Keratinocyte (primary cell): Measurements from ENCODE around the gene GPR160. TPM values are rescaled to one million over a fixed set of nuclear protein-coding genes. Genes with fewer than 3 reads are reported as not detected.

Experiments used
- DNase-seq: peaks from one replicate; pipeline ENCODE4 v3.0.0-alpha.2; 2011; ENCODE audit warnings: low read depth, missing footprints, low spot score
- FAIRE-seq: peaks from 2 replicates; lab custom pipeline; 2011; peaks lifted over from hg19 to GRCh38; lab: Jason Lieb, UNC
- H2AFZ ChIP-seq: 2 replicates; pipeline ENCODE4 v1.6.0; 2012; ENCODE audit warnings: low read length, control low read depth, inconsistent platforms; ENCODE audit not compliant: control insufficient read depth
- H3K27ac ChIP-seq: 2 replicates; pipeline ENCODE4 v1.5.1; 2011; ENCODE audit warnings: low read length; ENCODE audit not compliant: control insufficient read depth, insufficient read depth
- H3K27me3 ChIP-seq: 3 replicates; pipeline ENCODE4 v1.6.0; 2011; ENCODE audit warnings: low read length; ENCODE audit not compliant: control insufficient read depth, insufficient read depth; ENCODE audit errors: extremely low read depth
- H3K36me3 ChIP-seq, 2 experiments: 2 replicates in 1 of 2; 3 replicates in 1 of 2; pipeline ENCODE4 v1.5.1; 2011; ENCODE audit warnings: low read length in 2 of 2, mild to moderate bottlenecking in 1 of 2; ENCODE audit not compliant: control insufficient read depth in 2 of 2, insufficient read depth in 2 of 2; ENCODE audit errors: extremely low read depth in 1 of 2
- H3K4me1 ChIP-seq: 3 replicates; pipeline ENCODE4 v1.5.1; 2011; ENCODE audit warnings: low read length; ENCODE audit not compliant: control insufficient read depth, insufficient read depth; ENCODE audit errors: extremely low read depth
- H3K4me2 ChIP-seq: 3 replicates; pipeline ENCODE4 v1.6.0; 2011; ENCODE audit warnings: low read depth, low read length; ENCODE audit not compliant: control insufficient read depth, insufficient read depth; ENCODE audit errors: extremely low read depth
- H3K4me3 ChIP-seq, 3 experiments: fragments of 200-600 bp in 1 of 3; sonication (generic) in 1 of 3; 2 replicates in 2 of 3; 3 replicates in 1 of 3; pipeline ENCODE4 v1.5.1; 2011 to 2016; ENCODE audit warnings: low read length in 3 of 3, mild to moderate bottlenecking in 3 of 3, control low read depth in 2 of 3, inconsistent platforms in 1 of 3, low read depth in 1 of 3, mixed read lengths in 1 of 3, mixed run types in 1 of 3, moderate library complexity in 1 of 3; ENCODE audit not compliant: control insufficient read depth in 2 of 3, insufficient read depth in 2 of 3; ENCODE audit errors: extremely low read depth in 1 of 3
- H3K79me2 ChIP-seq: 2 replicates; pipeline ENCODE4 v1.6.0; 2012; ENCODE audit warnings: low read length; ENCODE audit not compliant: control insufficient read depth, insufficient read depth
- H3K9ac ChIP-seq: 3 replicates; pipeline ENCODE4 v1.6.0; 2011; ENCODE audit warnings: low read length; ENCODE audit not compliant: control insufficient read depth, insufficient read depth; ENCODE audit errors: extremely low read depth
- H3K9me1 ChIP-seq: 3 replicates; pipeline ENCODE4 v1.6.0; 2011; ENCODE audit warnings: low read length; ENCODE audit not compliant: control insufficient read depth, insufficient read depth; ENCODE audit errors: extremely low read depth
- H3K9me3 ChIP-seq: 2 replicates; pipeline ENCODE4 v1.5.1; 2012; ENCODE audit warnings: low read depth, low read length; ENCODE audit not compliant: control insufficient read depth
- H4K20me1 ChIP-seq: 3 replicates; pipeline ENCODE4 v1.6.0; 2011; ENCODE audit warnings: low read length; ENCODE audit not compliant: control insufficient read depth, insufficient read depth; ENCODE audit errors: extremely low read depth
- CTCF ChIP-seq, 3 experiments: IDR thresholded peaks in 1 of 3; conservative IDR thresholded peaks in 1 of 3; optimal IDR thresholded peaks in 1 of 3; 2 replicates in 2 of 3; 3 replicates in 1 of 3; pipeline versions ENCODE3 to v1.5.1; 2011; ENCODE audit warnings: low read length in 3 of 3, mild to moderate bottlenecking in 3 of 3, moderate library complexity in 2 of 3, control low read depth in 1 of 3, inconsistent platforms in 1 of 3; ENCODE audit not compliant: insufficient read depth in 2 of 3; ENCODE audit errors: extremely low read depth in 1 of 3
- EZH2 ChIP-seq: IDR thresholded peaks from one replicate; pipeline ENCODE4 v1.6.1; 2012; ENCODE audit warnings: inconsistent platforms, mild to moderate bottlenecking, low read length, moderate library complexity
- dilution Hi-C: fragments of 300-500 bp; cut with MboI; formaldehyde crosslinking; loops from one replicate; pipeline ENCODE4 v1.7.0; 2020; ENCODE audit warnings: low sequenced_read_pairs; ENCODE audit not compliant: extremely low pct_ligation_motif_present
- polyA plus RNA-seq, 5 experiments: library from polyadenylated mRNA; depleted of rRNA in 3 of 5; stranded (reverse) in 3 of 5; stranded (forward) in 1 of 5; unstranded in 1 of 5; fragments of >200 nt; gene quantifications; 1 replicate in 1 of 5; 2 replicates in 3 of 5; 3 replicates in 1 of 5; pipeline versions ENCODE4 v1.2.1 to v1.2.3, GENCODE V29; 2011 to 2012; ENCODE audit warnings: missing spikeins in 2 of 5, low read depth in 1 of 5, low replicate concordance in 1 of 5

GPR160 gene
- polyA plus RNA-seq, 1 donor (not counting 4 experiments of a cell fraction or from before 2014, with no cell fraction given): 0.22 TPM

DNA sequence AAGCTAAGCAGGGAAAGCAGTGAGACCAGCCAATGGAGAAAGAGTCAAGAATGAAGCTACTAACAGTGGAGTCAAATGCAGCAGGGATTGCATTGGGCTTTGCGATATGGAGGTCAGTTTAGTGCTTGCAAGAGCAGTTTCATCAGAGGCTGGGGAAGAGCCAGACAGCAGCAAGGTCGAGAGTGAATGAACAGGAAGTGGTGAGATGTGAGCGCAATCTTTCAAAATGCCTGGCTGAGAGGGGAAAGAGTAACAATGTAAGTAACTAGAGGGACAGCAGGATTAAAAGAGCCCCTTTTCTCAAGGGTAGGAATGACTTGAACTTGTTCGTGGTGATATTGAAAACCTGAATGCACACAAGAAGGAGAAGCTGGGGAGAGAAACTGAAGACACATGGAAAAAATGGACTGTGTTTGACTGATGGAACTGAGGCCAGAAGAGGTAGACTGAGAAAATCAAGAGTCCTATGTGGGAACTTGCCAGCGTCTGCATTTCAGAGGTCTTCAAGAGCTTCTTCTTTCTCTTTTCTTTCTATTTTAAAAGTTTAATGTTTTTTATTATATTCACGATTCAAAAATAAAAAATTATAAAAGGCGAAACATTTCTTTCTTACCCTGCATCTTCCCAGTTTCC lies 30.6 kb upstream of the GPR160 start:
- no peaks in the 10 kb centered on the region for H3K36me3 ChIP-seq
- no peak for TF ChIP-seq EZH2
- no peak for TF ChIP-seq CTCF (optimal IDR thresholded peaks at IDR 0.05 in 1 of 3, IDR thresholded peaks at IDR 0.05 in 1 of 3, conservative IDR thresholded peaks at IDR 0.05 in 1 of 3; ENCODE audit: extremely low read depth in 1 of 3, insufficient read depth in 2 of 3, low read length in 3 of 3)
- no peak for FAIRE-seq
- H3K79me2 ChIP-seq: no peaks in the 10 kb centered on the region
- H3K9ac ChIP-seq: no peak overlapping the region
- H3K4me3 ChIP-seq: no peak overlapping the region
- H2AFZ ChIP-seq: no peak overlapping the region
- DNase-seq: no peak
- no peaks in the 10 kb centered on the region for H3K9me1 ChIP-seq
- no peaks in the 10 kb centered on the region for H4K20me1 ChIP-seq
- H3K27ac ChIP-seq: no peak overlapping the region
- dilution Hi-C loops: no loop called here
- H3K27me3 ChIP-seq: no peaks in the 10 kb centered on the region
- no peak overlapping the region for H3K4me2 ChIP-seq
- no peaks in the 10 kb centered on the region for H3K9me3 ChIP-seq
- no peaks in the 10 kb centered on the region for H3K4me1 ChIP-seq

GRCh38 chr3:170010498-170010897 lies 27.3 kb upstream of the GPR160 start:
- H3K4me2 ChIP-seq: no peak overlapping the region
- no peak overlapping the region for H3K27ac ChIP-seq
- H3K9ac ChIP-seq: no peak overlapping the region
- no peaks in the 10 kb centered on the region for H3K4me1 ChIP-seq
- no peaks in the 10 kb centered on the region for H3K9me3 ChIP-seq
- FAIRE-seq (no peak), DNase-seq (no peak)
- H2AFZ ChIP-seq: no peak overlapping the region
- H3K36me3 ChIP-seq: no peaks in the 10 kb centered on the region
- no peak overlapping the region for H3K4me3 ChIP-seq
- H3K79me2 ChIP-seq: no peaks in the 10 kb centered on the region
- no peaks in the 10 kb centered on the region for H4K20me1 ChIP-seq
- H3K9me1 ChIP-seq: no peaks in the 10 kb centered on the region
- H3K27me3 ChIP-seq: no peaks in the 10 kb centered on the region
- dilution Hi-C loops: no loop called here
- TF ChIP-seq CTCF (optimal IDR thresholded peaks at IDR 0.05 in 1 of 3, IDR thresholded peaks at IDR 0.05 in 1 of 3, conservative IDR thresholded peaks at IDR 0.05 in 1 of 3; ENCODE audit: extremely low read depth in 1 of 3, insufficient read depth in 2 of 3, low read length in 3 of 3) (no peak), EZH2 (no peak)
